Activated CD8-positive, alpha-beta memory T cell treated with anti-CD3 and anti-CD28 coated beads for 24 hours (primary cell): Measurements from ENCODE around the gene TMIGD1.
"Not testable (repeated sequence)": the region's sequence is repeated elsewhere in the genome, so short reads cannot be mapped to it uniquely, and the experiment has no call there.

Experiments used
- DNase-seq: peaks from one replicate; pipeline ENCODE4 v3.0.0-alpha.2; 2020

The TMIGD1 gene

DNA sequence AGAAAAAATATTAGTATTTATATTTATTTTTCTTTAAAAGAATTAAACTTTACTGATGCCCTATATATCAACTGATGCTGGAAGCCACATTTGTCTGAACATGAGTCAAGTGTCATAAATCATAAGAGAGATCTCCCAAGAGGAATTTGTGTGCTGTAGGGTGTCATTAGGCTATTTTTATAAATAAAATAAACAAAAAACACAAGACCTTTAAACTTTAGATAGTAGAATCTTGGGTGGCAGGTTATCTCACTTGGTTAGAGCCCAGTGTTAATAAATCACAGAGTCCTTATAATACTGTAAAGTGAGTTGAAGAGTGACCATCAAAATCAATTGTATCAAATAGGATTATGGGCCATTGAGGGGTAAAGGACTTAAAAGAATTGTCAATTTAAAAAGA, 23.6 kb upstream of the TMIGD1 start:
- no peak for DNase-seq

GRCh38 chr17:30354701-30355100, 20.8 kb upstream of the TMIGD1 start:
- DNase-seq = no peak

DNA sequence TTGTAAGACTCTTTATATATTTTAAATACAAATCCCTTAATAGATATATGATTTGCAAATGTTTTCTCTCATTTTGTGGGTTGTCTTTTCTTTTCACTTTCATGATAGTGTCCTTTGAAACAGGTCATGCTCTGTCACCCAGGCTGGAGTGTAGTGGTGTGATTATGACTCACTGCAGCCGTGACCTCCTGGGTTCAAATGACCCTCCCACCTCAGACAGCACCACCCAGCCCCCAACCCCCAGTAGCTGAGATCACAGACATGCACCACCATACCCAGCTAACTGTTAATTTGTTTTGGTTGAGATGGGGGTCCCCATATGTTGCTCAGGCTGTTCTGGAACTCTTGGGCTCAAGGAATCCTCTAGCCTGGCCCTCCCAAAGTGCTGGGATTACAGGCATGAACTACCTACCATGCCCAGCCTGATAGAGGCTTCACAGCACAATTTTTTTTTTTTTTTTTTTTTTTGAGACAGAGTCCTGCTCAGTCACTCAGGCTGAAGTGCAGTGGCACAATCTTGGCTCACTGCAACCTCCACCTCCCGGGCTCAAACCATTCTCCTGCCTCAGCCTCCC, 18.5 kb upstream of the TMIGD1 start:
- peak; percentile 33 for DNase-seq

GRCh38 chr17:30351735-30352134, 17.9 kb upstream of the TMIGD1 start:
- DNase-seq = no peak

DNA sequence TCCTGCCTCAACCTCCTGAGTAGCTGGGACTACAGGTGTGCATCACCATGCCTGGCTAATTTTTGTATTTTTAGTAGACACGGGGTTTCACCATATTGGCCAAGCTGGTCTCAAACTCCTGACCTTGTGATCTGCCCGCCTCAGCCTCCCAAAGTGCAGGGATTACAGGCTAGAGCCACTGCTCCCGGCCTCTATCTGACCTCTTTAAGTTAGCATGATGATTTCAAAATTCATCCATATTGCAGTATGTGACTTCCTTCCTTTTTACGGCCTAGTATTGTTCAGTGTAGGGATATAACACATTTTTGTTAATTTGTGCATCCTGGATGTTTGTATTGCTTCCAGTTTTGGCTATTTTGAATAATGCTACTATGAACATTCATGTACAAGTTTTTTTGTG, 17.4 kb upstream of the TMIGD1 start:
- not testable (repeated sequence) for DNase-seq

- DNase-seq = no peak
Observed at GRCh38 chr17:30349252-30349651, 15.4 kb upstream of the TMIGD1 start.

- no peak for DNase-seq
Observed at GRCh38 chr17:30347488-30347887, 13.6 kb upstream of the TMIGD1 start.

DNA sequence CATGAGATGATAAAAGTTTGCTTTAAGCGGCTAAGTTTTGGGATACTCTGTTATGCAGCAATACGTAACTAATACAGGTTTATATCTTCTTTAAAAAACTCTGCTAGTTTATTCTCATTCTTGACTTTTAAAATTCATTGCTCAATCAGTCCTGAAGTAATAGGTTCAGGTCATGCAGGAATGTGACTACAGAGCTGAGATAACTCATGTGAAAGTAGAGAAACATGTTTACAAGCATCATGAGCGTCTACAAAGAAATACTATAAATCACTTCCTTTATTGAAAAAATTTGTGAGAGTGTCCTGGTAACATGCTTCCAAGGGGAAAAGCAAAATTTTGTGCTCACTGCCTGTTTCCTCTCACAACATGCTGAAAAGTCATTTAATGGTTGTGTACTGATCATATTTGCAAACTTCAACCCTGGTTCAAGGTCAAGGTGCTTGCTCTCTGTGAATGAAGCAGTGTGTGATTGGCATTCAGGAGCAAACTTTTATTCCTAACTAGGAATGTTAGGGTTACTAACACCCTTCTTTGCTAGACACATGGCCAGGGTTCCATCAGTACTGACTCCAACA, 12.5 kb upstream of the TMIGD1 start:
- DNase-seq = no peak

DNA sequence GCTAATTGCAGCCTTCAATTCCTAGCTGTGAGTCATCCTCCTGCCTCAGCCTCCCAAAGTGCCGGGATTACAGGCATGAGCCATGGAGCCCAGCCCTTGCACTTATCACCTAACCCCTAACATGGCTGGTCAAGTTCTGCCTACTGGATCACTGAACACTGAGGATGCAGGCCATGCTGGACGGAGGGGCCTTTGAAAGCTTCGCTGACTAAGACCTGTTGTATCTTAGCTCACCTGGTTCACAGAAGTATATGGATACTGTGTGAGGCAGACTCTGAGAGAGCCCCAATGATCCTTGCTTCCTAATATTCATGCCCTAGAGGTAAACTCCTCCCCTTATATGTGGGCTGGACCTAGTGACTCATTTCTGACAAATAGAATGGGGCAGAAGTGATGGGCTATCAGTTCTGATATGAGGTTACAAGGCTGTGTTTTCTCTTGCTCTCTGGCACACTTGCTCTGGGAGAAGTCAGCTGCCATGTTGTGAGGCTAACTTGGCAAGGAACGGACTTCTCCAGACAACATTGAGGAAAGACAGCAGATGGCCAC, 11.7 kb upstream of the TMIGD1 start:
- DNase-seq = no peak

- DNase-seq = no peak
Observed at GRCh38 chr17:30345089-30345433, 11.2 kb upstream of the TMIGD1 start.

DNA sequence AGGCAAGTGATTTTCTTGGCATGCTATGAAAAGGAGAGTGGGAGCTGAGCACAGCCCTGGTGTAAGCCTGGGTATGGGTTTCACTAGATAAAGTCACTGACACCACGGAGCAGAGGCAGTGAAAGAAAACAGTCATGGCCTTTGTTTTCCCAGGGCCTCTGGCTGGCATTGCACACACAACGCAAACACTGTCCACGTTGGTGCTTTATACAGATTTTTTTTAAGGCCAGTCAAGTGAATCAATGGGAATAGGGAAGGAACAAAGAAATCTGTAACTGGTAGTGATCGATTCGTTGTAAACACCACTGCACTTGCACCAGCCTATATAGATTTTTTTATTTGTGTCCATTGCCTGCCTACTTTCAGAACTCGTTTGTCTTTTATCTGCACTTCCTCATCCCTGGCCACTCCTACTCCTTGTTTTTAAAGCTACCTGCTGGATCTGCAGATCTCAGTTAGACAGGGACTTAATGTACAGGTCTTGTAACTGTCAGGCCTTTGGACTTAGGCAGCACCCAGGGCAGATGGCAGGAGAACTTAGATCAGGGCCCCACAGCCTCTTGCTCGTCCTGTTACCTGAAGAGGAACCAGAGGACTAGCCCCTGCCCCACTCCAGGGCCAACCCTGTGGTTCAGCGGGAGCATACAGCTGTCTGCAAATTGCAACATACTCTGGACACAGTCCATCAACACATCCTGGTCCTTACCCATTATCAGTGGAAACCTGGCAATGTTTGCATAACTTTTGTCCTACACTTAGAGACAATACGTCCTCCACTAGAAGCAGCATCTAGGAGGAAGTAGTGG, 10.6 kb upstream of the TMIGD1 start:
- peak; percentile 49 for DNase-seq

DNA sequence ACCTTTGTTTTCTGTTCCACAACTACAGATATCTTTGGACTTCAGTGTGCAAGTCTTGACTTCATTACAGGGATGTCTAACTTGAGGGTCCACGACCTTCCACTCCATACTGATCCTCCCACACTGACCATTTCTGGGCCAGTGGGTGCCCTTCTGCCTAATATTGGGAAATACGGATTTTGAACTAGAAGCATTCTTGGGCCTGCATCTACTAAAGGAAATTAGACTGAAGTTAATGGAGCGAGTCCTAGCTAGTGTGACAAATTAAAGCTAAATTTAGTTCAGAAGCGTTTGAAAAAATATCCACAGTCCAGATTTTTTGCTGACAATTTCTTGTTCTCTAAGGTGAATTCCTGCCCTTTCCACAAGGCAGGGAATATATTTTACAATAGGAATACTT, 9.9 kb upstream of the TMIGD1 start:
- DNase-seq = peak; percentile 38

DNA sequence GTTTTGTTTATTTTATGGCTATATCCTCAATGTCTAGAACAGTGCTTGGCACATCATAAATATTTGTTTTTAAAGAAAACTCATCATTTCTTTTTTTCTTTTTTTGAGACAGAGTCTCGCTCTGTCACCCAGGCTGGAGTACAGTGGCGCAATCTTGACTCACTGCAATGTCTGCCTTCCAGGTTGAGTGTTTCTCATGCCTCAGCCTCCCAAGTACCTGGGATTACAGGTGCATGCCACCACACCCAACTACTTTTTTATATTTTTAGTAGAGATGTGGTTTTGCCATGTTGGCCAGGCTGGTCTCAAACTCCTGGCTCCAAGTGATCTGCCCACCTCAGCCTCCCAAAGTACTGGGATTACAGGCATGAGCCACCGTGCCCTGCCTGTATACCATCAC, 9.4 kb upstream of the TMIGD1 start:
- DNase-seq = not testable (repeated sequence)

- DNase-seq = no peak
Observed at GRCh38 chr17:30341703-30342249, 7.9 kb upstream of the TMIGD1 start.

DNA sequence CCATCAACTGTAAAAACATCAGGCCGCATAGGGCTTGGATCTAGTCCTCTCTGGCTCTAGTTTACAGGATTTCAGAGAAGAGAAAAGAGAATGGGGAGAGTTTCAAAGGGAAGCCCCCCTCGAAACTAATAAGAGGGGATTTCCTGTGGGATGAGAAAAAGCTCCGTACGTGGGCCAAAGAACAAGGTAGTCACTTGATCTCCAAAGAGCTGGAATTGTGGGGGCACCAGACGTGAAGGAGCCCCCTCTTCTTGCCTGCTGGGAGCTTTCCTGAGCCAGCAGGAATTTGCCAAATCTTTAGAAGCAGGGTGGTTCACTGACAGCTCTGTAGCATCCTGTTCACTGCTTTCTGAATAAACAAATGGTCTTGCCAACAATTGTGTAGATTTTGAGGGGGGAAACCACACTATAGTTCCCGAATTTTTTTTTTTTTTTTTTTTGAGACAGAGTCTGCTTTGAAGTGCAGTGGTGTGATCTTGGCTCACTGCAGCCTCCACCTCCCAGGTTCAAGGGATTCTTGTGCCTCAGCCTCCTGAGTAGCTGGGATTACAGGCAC, 7.0 kb upstream of the TMIGD1 start:
- no peak for DNase-seq

DNA sequence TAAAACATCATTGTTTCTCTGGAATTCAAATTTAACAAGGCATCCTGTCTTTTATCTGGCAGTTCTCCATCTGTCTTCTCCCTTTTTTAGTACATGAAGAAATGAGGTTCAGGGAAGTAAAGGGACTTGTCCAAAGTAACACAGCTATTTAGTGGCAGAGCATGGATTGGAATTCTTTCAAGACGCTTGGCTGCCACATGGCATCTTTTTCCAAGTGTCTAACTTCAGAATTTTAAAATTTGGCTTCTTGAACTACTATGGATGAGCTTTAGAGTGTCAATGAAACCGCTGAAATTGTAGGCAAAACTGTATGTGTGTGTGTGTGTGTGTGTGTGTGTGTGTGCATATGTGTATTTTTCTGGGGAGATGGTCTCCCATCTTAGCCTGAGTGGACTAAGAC, 5.2 kb upstream of the TMIGD1 start:
- DNase-seq = no peak

GRCh38 chr17:30337393-30337999, 3.6 kb upstream of the TMIGD1 start:
- no peak for DNase-seq

DNA sequence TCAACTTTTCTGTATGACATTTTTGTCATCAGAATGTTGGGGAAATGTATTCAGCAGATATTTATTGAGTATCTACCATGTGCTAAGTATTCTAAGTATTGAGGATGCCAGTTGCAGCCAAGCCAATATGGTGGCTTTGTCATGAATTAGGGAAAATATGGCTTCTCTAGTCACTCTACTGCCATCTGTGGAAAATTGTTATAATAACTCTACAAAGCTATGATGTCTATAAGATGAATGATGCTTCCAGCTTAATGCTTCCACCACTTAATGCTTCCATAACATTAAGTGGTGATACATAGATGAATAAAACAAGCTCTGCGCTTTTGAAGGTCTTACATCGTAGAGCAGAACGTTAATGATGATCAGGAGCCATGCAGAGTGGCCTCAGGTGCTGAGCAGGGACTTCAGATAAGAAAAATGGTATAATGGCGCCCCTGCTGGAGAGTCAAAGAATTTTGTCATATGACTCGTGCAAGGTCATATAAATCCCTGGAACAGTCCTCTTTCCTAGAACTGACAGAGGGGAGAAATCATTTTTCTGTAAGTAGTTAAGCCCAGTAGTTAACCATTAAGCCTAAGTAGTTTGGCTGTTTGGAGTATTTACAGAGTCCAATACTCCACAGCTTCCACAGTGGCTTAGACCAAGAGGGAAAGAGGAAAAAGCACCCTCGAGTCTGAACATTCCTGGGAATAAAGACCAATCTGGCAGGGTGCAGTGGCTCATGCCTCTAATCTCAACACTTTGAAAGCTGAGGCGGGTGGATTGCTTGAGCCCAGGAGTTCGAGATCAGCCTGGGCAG, 2.7 kb upstream of the TMIGD1 start:
- DNase-seq = peak; percentile 74

- no peak for DNase-seq
Observed at GRCh38 chr17:30334421-30334820, 564 bp upstream of the TMIGD1 start.

GRCh38 chr17:30332057-30332542, 1.8 kb downstream of the TMIGD1 start:
- DNase-seq = no peak

GRCh38 chr17:30326809-30327208, 7.0 kb downstream of the TMIGD1 start:
- no peak for DNase-seq

DNA sequence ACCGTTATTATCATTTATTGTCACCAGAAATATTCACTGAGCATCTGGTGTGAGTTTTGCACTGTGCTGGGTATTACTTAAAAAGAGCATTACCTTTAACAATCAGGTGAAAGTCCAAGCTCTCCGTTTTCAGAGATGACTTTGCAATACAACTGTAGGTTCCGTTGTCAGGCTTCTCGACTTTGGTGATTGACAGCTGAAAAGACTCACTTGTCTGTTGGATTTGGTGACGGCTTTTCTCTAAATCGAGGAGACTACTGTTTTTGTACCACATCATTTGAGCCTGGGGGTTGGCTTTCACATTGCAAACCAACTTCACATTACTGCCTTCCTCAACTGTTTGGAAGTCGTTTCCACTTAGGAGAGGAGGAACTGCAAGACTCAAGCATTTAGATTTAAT, 9.1 kb downstream of the TMIGD1 start:
- no peak for DNase-seq
